ENCODE results near the gene DLGAP1. TPM values are rescaled to one million over a fixed set of nuclear protein-coding genes. Genes with fewer than 3 reads are reported as not detected.

Gene DLGAP1
- total RNA-seq, 1 donor from 2014 or later, result 3.7 TPM

DNA sequence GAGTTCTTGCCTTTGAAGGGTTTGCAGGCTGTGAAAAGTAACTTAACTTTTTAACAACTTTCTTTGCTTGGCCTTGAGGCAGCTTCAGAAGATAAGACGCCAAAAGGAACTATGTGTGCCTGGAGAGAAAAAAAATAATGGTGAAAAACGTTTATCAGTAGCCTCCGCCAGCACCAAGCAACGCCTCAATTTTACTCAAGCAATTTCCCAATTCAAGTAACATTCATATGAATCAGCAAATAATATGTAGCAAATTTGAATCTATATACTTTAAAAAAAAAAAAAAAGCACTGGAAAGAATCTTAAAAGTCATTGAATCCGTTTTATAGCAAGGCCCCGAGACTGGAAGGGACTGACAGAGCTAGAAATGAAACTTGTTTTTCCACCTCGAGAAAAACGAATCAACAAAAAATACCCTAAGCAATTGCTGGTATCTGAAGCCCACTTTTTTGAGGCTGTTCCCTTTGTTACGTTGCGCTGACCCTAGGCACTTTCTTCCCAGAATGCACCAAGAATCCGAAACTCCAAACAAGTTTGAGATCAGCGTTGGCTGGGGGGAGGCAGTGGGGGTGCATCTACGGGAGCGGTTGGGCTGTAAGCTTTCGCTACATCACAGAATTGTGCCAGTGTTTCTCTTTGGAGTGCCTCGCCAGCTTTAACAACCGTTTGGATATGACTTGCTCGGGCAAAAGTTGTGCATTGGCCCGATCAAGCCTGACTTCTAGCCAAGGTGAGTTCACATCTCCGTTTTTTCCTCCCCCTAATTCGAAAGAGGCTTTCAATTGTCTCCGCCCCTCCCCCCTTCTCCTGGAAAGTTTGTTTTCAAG is 1007.8 kb downstream of the DLGAP1 start:
- Mint-ChIP-seq H3K36me3 (peaks cover 3% of the 10 kb centered on the region), H3K4me1 (ENCODE audit: unreplicated experiment) (peaks cover 8% of the 10 kb centered on the region), H3K27ac (peak overlapping the region; percentile 99), H3K4me3 (peak overlapping the region; percentile 92), H3K27me3 (peaks cover 5% of the 10 kb centered on the region), H3K9me3 (no peaks in the 10 kb centered on the region)
- peak; percentile 80 for DNase-seq (ENCODE audit: extremely low spot score, unreplicated experiment)
- TF ChIP-seq, protein P1, sequence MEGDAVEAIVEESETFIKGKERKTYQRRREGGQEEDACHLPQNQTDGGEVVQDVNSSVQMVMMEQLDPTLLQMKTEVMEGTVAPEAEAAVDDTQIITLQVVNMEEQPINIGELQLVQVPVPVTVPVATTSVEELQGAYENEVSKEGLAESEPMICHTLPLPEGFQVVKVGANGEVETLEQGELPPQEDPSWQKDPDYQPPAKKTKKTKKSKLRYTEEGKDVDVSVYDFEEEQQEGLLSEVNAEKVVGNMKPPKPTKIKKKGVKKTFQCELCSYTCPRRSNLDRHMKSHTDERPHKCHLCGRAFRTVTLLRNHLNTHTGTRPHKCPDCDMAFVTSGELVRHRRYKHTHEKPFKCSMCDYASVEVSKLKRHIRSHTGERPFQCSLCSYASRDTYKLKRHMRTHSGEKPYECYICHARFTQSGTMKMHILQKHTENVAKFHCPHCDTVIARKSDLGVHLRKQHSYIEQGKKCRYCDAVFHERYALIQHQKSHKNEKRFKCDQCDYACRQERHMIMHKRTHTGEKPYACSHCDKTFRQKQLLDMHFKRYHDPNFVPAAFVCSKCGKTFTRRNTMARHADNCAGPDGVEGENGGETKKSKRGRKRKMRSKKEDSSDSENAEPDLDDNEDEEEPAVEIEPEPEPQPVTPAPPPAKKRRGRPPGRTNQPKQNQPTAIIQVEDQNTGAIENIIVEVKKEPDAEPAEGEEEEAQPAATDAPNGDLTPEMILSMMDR (conservative IDR thresholded peaks at IDR 0.05), result no peak

Small RNAs within 50 kb of the gene (microRNA-seq; reads per million reads assigned to microRNA genes)
- not detected for gene MIR6718

All from type B pancreatic cell (in vitro differentiated cells).